CD4-positive, alpha-beta T cell treated with Interleukin-1 beta for 1 hour (primary cell): ENCODE data around the gene BRINP2.

Experiments used
- DNase-seq, 2 donors: peaks; one replicate each; pipeline ENCODE4 v3.0.0-alpha.2; 2020 to 2022

BRINP2 gene

DNA sequence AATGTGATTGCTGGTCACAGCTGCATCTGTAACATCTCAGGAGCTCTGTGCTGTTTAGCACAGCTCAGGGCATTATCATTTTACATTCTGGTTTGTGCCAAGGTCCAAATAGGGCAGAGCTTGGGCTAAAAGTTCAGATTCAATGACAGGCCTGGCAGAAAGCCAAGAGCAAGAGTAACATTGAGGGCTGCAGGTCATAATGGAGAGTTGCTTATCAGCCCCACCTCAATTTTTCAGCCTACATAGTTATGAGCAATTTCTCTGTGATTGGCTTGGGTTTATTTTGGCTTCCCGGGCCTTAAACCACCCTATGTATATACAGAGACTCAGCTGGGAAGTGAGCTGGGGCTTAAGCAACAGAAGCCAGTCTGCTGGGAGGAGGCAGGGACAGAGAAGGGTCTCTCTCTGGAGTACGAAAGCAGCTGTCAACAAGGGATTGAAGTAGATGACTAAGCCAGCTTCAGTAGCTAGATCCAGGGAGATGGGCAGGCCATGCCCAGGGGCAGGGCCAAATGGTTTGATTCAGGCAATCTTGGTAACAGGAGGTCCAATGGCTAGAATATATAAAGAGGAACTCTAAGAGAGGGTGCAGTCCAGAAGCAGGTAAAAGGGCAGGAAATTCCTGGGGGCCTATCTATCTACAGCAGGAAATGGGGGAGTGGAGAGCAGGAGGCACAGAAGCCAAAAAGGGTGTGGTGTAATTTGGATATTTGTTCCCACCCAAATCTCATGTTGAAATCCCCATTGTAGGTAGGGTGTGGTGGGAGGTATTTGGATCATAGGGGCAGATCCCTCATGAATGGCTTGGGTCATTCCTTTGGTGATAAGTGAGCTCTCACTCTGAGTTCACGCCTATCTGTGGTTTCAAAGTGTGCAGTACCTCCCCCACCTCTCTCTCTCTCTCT, 49.0 kb downstream of the BRINP2 start:
- no peak for DNase-seq

GRCh38 chr1:177223359-177223758, 52.6 kb downstream of the BRINP2 start:
- DNase-seq: no peak

DNA sequence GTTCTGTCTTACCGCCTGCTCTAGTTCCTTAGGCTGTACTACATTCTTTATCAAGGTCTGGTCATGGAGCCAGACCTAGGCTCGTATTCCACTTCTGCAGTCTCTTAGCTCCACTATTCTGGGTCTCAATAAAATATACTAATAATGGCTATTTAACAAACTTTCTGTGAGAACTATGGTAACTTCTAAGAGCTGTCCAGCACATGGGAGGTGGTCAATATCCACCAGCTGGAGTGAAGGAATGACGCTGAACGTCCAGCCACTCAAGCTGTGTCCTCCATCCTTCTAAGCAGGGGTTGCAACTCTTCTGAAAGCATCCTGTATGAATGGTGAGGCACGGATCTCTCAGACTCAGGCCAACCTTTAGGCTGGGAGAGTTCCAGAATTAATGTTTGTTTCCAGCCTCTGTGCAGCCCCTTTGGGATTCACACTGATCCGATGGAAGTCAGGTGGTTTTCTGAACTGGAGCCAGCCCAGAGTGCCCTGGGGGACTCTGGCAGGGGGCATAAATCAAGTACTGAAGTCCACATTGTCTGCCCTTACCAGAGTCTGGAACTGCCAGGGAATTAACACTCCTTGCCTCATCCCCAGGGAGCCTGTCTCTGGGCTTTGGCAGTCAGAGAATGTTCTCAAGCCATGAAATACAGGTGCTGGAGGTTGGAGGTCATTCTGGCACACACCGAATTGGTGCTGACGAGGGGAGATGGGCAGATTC, 57.4 kb downstream of the BRINP2 start:
- DNase-seq: no peak

- no peak for DNase-seq
Observed at GRCh38 chr1:177228693-177229065, 57.9 kb downstream of the BRINP2 start.

GRCh38 chr1:177229781-177230180, 59.0 kb downstream of the BRINP2 start:
- DNase-seq: no peak

- DNase-seq: no peak
Observed at GRCh38 chr1:177230228-177231016, 59.7 kb downstream of the BRINP2 start.

- DNase-seq: no peak
Observed at GRCh38 chr1:177235350-177235749, 64.6 kb downstream of the BRINP2 start.

DNA sequence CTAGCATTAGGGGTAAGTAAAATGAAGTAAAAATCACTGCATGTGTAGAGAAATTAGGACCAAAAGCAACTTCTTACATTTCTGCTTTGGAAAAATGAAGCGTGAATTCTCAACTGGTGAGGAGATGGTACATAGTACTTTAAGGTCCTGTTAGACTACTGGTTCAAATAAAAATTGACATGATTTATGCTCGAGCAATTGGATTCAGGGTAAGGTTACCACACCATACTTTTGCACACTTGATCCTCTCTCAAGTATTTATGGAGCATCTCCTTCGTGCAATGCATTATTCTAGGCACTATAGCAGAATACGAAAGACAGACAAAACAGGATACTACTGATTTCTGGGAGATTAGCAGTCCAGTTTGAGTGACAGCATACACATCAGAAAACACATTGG, 66.2 kb downstream of the BRINP2 start:
- DNase-seq: no peak

GRCh38 chr1:177238967-177239366, 68.2 kb downstream of the BRINP2 start:
- no peak for DNase-seq

- DNase-seq: no peak
Observed at GRCh38 chr1:177239792-177240191, 69.0 kb downstream of the BRINP2 start.

- no peak for DNase-seq
Observed at GRCh38 chr1:177243773-177244172, 73.0 kb downstream of the BRINP2 start.

- DNase-seq: no peak
Observed at GRCh38 chr1:177246710-177247580, 76.2 kb downstream of the BRINP2 start.

DNA sequence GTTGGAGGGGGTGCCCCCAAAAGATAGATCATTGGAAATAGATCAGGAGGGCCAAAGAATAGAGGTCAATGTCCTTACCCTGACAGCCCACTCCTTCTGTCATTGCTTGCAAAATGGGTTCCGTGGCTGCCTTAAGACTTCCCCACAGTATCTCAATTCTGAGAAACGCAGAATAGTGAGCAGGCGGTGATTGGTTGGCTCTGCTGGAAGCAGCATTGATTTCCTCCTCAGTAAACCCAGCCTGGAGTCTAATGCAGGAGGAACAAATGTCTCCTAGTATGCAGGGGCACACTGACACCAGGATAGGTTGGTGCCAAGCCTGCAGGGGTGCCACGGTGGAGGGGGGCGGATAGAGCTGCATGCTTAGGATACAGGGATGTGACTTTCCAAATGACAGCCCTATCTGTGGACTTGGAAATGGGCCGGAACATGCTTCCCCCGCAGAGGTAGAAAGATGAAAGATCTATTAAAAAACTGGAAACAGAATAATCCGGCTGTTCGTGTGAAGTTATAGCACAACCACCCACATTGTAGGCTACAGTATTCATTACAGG, 76.9 kb downstream of the BRINP2 start:
- DNase-seq: no peak

GRCh38 chr1:177248258-177248657, 77.5 kb downstream of the BRINP2 start:
- DNase-seq: no peak

- no peak for DNase-seq
Observed at GRCh38 chr1:177249231-177249630, 78.5 kb downstream of the BRINP2 start.

GRCh38 chr1:177252877-177253276, 82.1 kb downstream of the BRINP2 start:
- no peak for DNase-seq

GRCh38 chr1:177255411-177255810, 84.7 kb downstream of the BRINP2 start:
- DNase-seq: no peak

DNA sequence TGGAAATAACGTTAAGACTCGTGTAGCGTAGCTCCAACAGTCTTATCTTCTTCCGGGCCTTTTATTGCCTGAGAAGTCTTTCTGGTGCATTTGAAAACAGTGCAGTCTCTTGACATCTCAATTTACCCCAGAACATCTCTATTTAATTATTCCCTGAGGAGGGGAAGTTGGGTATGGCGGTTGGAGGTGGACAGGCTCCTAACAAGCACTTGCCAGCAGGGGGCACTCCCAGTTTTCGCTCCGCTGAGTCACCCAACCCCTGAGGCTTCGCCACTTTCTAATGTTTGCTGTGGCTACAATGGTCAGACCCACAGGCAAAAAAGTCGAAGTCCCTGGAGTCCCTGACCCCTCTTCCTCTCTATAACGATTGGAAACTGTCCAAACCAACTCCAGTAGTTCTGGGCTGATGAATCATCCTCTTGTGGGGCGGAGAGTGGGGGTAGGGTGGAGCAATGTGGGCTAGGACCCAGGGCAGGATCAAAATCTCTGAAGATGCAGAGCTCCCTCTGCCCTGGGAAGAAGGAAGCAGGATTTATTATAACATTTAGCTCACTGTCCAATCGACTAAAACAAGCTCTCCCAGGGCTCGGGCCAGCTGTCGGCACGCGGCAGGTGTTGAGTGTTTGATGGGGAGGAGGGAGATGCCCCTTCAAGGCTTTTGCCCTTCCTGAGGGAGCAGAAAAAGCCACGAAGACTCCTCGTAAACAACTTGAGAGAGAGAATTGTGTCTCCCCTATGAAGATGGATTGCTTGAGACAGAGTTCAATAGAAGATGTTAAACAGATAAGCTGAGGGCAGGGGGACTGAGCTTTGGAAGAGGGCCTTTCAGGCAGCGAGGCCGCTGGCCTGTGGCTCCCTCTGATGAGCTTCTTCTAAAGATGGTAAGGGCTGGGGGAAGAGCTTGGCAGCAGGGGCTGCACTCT, 85.7 kb downstream of the BRINP2 start:
- DNase-seq: no peak

DNA sequence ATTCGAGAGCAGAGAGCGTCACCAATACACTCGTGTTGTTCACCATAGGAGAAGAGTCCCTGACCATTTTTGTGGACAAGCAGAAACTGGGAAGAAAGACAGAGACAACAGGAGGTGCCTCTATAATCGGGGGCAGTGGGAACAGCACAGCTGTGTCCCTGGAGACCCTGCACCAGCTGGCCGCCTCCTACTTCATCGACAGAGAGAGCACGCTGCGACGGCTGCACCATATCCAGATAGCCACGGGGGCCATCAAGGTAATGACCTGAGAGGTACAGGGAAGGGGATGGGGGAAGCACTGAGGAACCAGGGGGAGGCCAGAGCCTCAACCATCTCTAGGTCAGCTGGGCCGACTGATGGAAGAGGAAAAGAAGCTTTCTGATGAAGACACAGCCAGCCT, 86.4 kb downstream of the BRINP2 start:
- no peak for DNase-seq

DNA sequence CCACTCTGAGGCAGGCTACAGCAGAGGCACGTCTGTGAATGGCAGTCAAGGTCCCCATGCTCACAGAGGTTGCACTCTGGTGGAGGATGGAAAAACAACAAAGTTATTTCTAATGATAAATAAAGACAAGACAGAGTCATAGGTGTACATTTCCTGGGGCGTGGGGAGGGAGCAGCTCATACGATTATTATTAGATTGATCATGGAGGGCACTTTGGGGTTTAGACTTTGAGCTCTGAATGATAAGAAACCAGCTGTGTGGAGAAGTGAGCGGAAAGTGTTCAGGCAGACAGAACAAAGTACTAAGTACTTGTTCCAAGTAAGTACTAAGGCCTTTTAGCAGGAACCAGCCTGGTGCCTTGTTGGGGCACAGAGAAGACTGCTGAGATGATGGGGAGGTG, 86.8 kb downstream of the BRINP2 start:
- DNase-seq: no peak

DNA sequence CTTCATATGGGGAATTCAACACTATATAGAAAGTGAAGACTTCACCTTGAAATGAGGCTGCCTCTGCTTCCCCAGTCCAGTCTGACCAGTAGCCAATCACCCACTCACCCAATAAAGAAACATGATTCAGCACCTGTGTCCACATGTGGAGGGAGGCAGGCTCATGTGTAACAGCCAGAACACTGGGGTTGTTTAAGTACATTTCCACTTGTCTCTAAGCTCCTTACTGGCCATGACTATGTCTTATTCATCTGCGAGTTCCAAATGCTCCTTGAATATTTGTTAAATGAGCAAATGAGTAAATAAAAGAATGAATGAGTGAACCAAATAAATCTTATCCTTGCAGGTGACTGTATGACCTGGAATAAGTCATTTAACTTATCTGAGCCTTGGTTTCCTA, 100.1 kb downstream of the BRINP2 start:
- no peak for DNase-seq
